A673 (cell line): Measurements from ENCODE around the gene YTHDF1. TPM values are rescaled to one million over a fixed set of nuclear protein-coding genes. Genes with fewer than 3 reads are reported as not detected.

ENCODE experiments used
- BruUV-seq: library from RNA; stranded (reverse); fragments of 400-500 nt; replicated peaks from 2 replicates; lab custom pipeline; 2021; lab: Mats Ljungman, UMichigan
- CTCF ChIA-PET: fragments of 300-600 bp; sonication (Branson Sonifier 250); formaldehyde crosslinking; loops from one replicate; lab custom pipeline; 2022; ENCODE audit warnings: antibody characterized with exemption; lab: Charles Lee
- POLR2A ChIA-PET: fragments of 300-600 bp; sonication (Branson Sonifier 250); formaldehyde crosslinking; loops from one replicate; lab custom pipeline; 2022; ENCODE audit warnings: antibody characterized with exemption; ENCODE audit not compliant: low non-redundant PET; lab: Charles Lee
- DNase-seq: peaks from one replicate; pipeline ENCODE4 v3.0.0-alpha.2; 2015; ENCODE audit warnings: low spot score
- H3K27ac ChIP-seq: fragments of 200-600 bp; sonication (generic); 2 replicates; pipeline ENCODE4 v1.5.1; 2016; ENCODE audit warnings: mixed run types, low read depth, mild to moderate bottlenecking, mixed read lengths, antibody characterized with exemption, low read length; ENCODE audit not compliant: poor library complexity, severe bottlenecking
- H3K27me3 ChIP-seq: fragments of 200-600 bp; sonication (generic); replicated peaks from 2 replicates; pipeline ENCODE4 v1.6.1; 2017; ENCODE audit warnings: mixed run types, low read depth, mild to moderate bottlenecking, mixed read lengths, antibody characterized with exemption, low read length; ENCODE audit not compliant: insufficient read depth, poor library complexity
- H3K36me3 ChIP-seq: fragments of 200-600 bp; sonication (generic); 2 replicates; pipeline ENCODE4 v1.6.1; 2016; ENCODE audit warnings: mixed run types, mild to moderate bottlenecking, mixed read lengths, antibody characterized with exemption, low read length; ENCODE audit not compliant: insufficient read depth, poor library complexity, severe bottlenecking
- H3K4me1 ChIP-seq: fragments of 200-600 bp; sonication (generic); 2 replicates; pipeline ENCODE4 v1.6.1; 2017; ENCODE audit warnings: mixed run types, mild to moderate bottlenecking, mixed read lengths, antibody characterized with exemption, low read length; ENCODE audit not compliant: insufficient read depth, poor library complexity, severe bottlenecking
- H3K4me3 ChIP-seq: fragments of 200-600 bp; sonication (generic); 2 replicates; pipeline ENCODE4 v1.5.1; 2016; ENCODE audit warnings: low read depth, mixed run types, mild to moderate bottlenecking, mixed read lengths, low read length; ENCODE audit not compliant: poor library complexity, severe bottlenecking
- H3K9me3 ChIP-seq: fragments of 200-600 bp; sonication (generic); 2 replicates; pipeline ENCODE4 v1.6.1; 2016; ENCODE audit warnings: mixed run types, low read depth, mild to moderate bottlenecking, mixed read lengths, antibody characterized with exemption, low read length; ENCODE audit not compliant: poor library complexity, severe bottlenecking
- CTCF ChIP-seq: fragments of 300-800, 200-600 bp; sonication (generic); conservative IDR thresholded peaks from 2 replicates; pipeline ENCODE4 v1.5.1; 2017; ENCODE audit warnings: low read depth, mild to moderate bottlenecking, antibody characterized with exemption, low read length, moderate library complexity, mixed read lengths
- EZH2 ChIP-seq: fragments of 200-600 bp; sonication (generic); IDR thresholded peaks from 2 replicates; pipeline ENCODE4 v1.6.1; 2017; ENCODE audit warnings: borderline replicate concordance, low read depth, mild to moderate bottlenecking, mixed read lengths, antibody characterized with exemption, low read length; ENCODE audit not compliant: poor library complexity, severe bottlenecking
- intact Hi-C: fragments of 100-400 bp; cut with micrococcal nuclease; formaldehyde crosslinking; loops from one replicate; pipeline ENCODE4 v1.10.0; 2022; ENCODE audit not compliant: unreplicated experiment
- total RNA-seq: library from RNA; stranded (reverse); gene quantifications from 2 replicates; pipeline ENCODE4 v1.2.3, GENCODE V29; 2021

Gene YTHDF1
- total RNA-seq, 1 experiment from 2014 or later, result 52.4 TPM

GRCh38 chr20:63202811-63203526 lies 13.0 kb downstream of the YTHDF1 start:
- Histone ChIP-seq H3K4me3 (no peak overlapping the region), H3K9me3 (no peaks in the 10 kb centered on the region), H3K4me1 (no peaks in the 10 kb centered on the region), H3K27ac (no peak overlapping the region), H3K36me3 (peaks cover 57% of the 10 kb centered on the region), H3K27me3 (no peaks in the 10 kb centered on the region)
- DNase-seq, result no peak
- no TSS peak for BruUV-seq
- POLR2A ChIA-PET, result no interaction called here
- intact Hi-C loops, result no loop called here
- CTCF ChIA-PET, result no interaction called here
- TF ChIP-seq EZH2, result no peak

DNA sequence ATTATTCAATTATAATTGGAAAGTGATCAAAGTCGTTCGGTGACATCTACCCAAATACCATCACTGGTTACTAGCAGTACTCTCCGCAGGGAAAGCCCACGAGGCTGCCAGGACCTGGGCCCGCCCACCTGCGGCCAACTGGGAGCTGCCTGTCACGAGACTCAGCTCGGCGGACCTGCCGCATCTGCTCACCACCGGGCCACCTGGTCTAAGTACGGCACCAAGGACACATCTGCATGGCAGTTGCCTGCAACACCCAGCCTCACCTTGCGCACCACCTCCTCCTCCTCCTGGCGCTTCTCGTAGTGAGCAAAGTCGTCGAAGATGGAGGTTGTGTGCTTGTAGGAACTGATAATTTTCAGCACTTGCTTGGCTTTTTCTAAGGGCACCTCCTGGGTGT lies 13.9 kb downstream of the YTHDF1 start:
- ChIA-PET CTCF (no interaction called here), POLR2A (no interaction called here)
- no peak for DNase-seq
- H3K4me1 ChIP-seq, result no peaks in the 10 kb centered on the region
- no peaks in the 10 kb centered on the region for H3K9me3 ChIP-seq
- intact Hi-C loops, result no loop called here
- H3K4me3 ChIP-seq, result no peak overlapping the region
- no peak overlapping the region for H3K27ac ChIP-seq
- TF ChIP-seq EZH2, result no peak
- no peak for TF ChIP-seq CTCF
- BruUV-seq, result no TSS peak
- H3K27me3 ChIP-seq, result no peaks in the 10 kb centered on the region
- H3K36me3 ChIP-seq, result peaks cover 57% of the 10 kb centered on the region

- ChIA-PET POLR2A (no interaction called here), CTCF (no interaction called here)
- DNase-seq, result no peak
- BruUV-seq, result no TSS peak
- TF ChIP-seq EZH2 (no peak), CTCF (no peak)
- no peaks in the 10 kb centered on the region for H3K4me1 ChIP-seq
- intact Hi-C loops, result no loop called here
- H3K9me3 ChIP-seq, result no peaks in the 10 kb centered on the region
- peaks cover 51% of the 10 kb centered on the region for H3K36me3 ChIP-seq
- no peak overlapping the region for H3K4me3 ChIP-seq
- H3K27me3 ChIP-seq, result no peaks in the 10 kb centered on the region
- H3K27ac ChIP-seq, result no peak overlapping the region
These were observed 17.3 kb downstream of the YTHDF1 start for GRCh38 chr20:63198606-63199005.

DNA sequence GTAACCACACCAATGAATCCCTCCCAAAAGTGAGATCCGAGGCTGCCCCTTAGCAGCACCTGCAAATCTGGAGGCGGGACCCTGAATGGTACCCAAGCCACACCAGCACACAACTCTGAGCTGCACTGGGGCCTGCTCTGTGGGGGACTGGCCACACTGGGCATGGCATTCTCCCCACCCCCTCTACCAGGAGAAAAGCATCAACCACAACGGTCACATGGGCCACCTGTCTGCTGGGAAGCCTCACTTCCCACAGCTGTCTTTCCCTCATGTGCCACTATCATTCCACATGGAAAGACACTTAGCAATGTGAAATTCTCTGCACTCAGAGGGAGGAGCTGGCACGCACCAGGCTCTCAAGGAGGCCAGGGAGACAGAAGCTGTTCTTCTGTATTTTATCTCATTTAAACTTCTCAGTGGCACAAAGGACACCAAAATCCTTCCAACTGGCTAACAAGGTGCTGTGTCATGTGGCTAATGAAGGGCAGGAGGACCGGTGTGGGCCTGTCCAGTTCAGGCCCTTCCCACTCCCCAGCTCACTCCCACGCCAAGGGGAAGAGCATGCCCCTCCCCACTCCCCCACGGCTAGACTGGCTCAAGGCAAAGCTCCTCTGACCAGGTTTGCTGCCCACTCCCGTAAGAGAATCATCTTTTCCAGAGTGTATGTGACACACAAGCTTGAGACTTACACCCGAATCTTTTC lies 19.0 kb downstream of the YTHDF1 start:
- POLR2A ChIA-PET, result no interaction called here

More for the DNA sequence above, 19.0 kb downstream of the YTHDF1 start:
- CTCF ChIA-PET, result no interaction called here
- Histone ChIP-seq H3K4me1 (no peaks in the 10 kb centered on the region), H3K27me3 (no peaks in the 10 kb centered on the region), H3K4me3 (no peak overlapping the region), H3K9me3 (no peaks in the 10 kb centered on the region), H3K36me3 (peaks cover 35% of the 10 kb centered on the region), H3K27ac (no peak overlapping the region)
- BruUV-seq, result no TSS peak
- no peak for DNase-seq
- intact Hi-C loops, result no loop called here
- TF ChIP-seq EZH2 (no peak), CTCF (no peak)
